A673 (cell line): ENCODE results near the gene CHTOP. TPM values are rescaled to one million over a fixed set of nuclear protein-coding genes. Genes with fewer than 3 reads are reported as not detected.

ENCODE experiments used
- BruUV-seq: library from RNA; stranded (reverse); fragments of 400-500 nt; replicated peaks from 2 replicates; lab custom pipeline; 2021; lab: Mats Ljungman, UMichigan
- CTCF ChIA-PET: fragments of 300-600 bp; sonication (Branson Sonifier 250); formaldehyde crosslinking; loops from one replicate; lab custom pipeline; 2022; ENCODE audit warnings: antibody characterized with exemption; lab: Charles Lee
- POLR2A ChIA-PET: fragments of 300-600 bp; sonication (Branson Sonifier 250); formaldehyde crosslinking; loops from one replicate; lab custom pipeline; 2022; ENCODE audit warnings: antibody characterized with exemption; ENCODE audit not compliant: low non-redundant PET; lab: Charles Lee
- DNase-seq: peaks from one replicate; pipeline ENCODE4 v3.0.0-alpha.2; 2015; ENCODE audit warnings: low spot score
- H3K27ac ChIP-seq: fragments of 200-600 bp; sonication (generic); 2 replicates; pipeline ENCODE4 v1.5.1; 2016; ENCODE audit warnings: mixed run types, low read depth, mild to moderate bottlenecking, mixed read lengths, antibody characterized with exemption, low read length; ENCODE audit not compliant: poor library complexity, severe bottlenecking
- H3K27me3 ChIP-seq: fragments of 200-600 bp; sonication (generic); replicated peaks from 2 replicates; pipeline ENCODE4 v1.6.1; 2017; ENCODE audit warnings: mixed run types, low read depth, mild to moderate bottlenecking, mixed read lengths, antibody characterized with exemption, low read length; ENCODE audit not compliant: insufficient read depth, poor library complexity
- H3K36me3 ChIP-seq: fragments of 200-600 bp; sonication (generic); 2 replicates; pipeline ENCODE4 v1.6.1; 2016; ENCODE audit warnings: mixed run types, mild to moderate bottlenecking, mixed read lengths, antibody characterized with exemption, low read length; ENCODE audit not compliant: insufficient read depth, poor library complexity, severe bottlenecking
- H3K4me1 ChIP-seq: fragments of 200-600 bp; sonication (generic); 2 replicates; pipeline ENCODE4 v1.6.1; 2017; ENCODE audit warnings: mixed run types, mild to moderate bottlenecking, mixed read lengths, antibody characterized with exemption, low read length; ENCODE audit not compliant: insufficient read depth, poor library complexity, severe bottlenecking
- H3K4me3 ChIP-seq: fragments of 200-600 bp; sonication (generic); 2 replicates; pipeline ENCODE4 v1.5.1; 2016; ENCODE audit warnings: low read depth, mixed run types, mild to moderate bottlenecking, mixed read lengths, low read length; ENCODE audit not compliant: poor library complexity, severe bottlenecking
- H3K9me3 ChIP-seq: fragments of 200-600 bp; sonication (generic); 2 replicates; pipeline ENCODE4 v1.6.1; 2016; ENCODE audit warnings: mixed run types, low read depth, mild to moderate bottlenecking, mixed read lengths, antibody characterized with exemption, low read length; ENCODE audit not compliant: poor library complexity, severe bottlenecking
- EZH2 ChIP-seq: fragments of 200-600 bp; sonication (generic); IDR thresholded peaks from 2 replicates; pipeline ENCODE4 v1.6.1; 2017; ENCODE audit warnings: borderline replicate concordance, low read depth, mild to moderate bottlenecking, mixed read lengths, antibody characterized with exemption, low read length; ENCODE audit not compliant: poor library complexity, severe bottlenecking
- intact Hi-C: fragments of 100-400 bp; cut with micrococcal nuclease; formaldehyde crosslinking; loops from one replicate; pipeline ENCODE4 v1.10.0; 2022; ENCODE audit not compliant: unreplicated experiment
- total RNA-seq: library from RNA; stranded (reverse); gene quantifications from 2 replicates; pipeline ENCODE4 v1.2.3, GENCODE V29; 2021
- TF ChIP-seq, protein P1 (sequence below): fragments of 300-800, 200-600 bp; sonication (generic); conservative IDR thresholded peaks from 2 replicates; pipeline ENCODE4 v1.5.1; 2017; ENCODE audit warnings: low read depth, mild to moderate bottlenecking, antibody characterized with exemption, low read length, moderate library complexity, mixed read lengths

The CHTOP gene
- total RNA-seq, 1 experiment from 2014 or later, result 101 TPM

GRCh38 chr1:153683854-153684253 lies 50.0 kb downstream of the CHTOP start:
- Histone ChIP-seq H3K36me3 (no peaks in the 10 kb centered on the region), H3K27ac (no peak overlapping the region), H3K27me3 (peaks cover 29% of the 10 kb centered on the region), H3K4me1 (peaks cover 12% of the 10 kb centered on the region), H3K4me3 (no peak overlapping the region), H3K9me3 (no peaks in the 10 kb centered on the region)
- CTCF ChIA-PET, result no interaction called here
- POLR2A ChIA-PET, result no interaction called here
- no TSS peak for BruUV-seq
- no peak for DNase-seq
- intact Hi-C loops, result no loop called here
- no peak for TF ChIP-seq EZH2
- TF ChIP-seq, protein P1, sequence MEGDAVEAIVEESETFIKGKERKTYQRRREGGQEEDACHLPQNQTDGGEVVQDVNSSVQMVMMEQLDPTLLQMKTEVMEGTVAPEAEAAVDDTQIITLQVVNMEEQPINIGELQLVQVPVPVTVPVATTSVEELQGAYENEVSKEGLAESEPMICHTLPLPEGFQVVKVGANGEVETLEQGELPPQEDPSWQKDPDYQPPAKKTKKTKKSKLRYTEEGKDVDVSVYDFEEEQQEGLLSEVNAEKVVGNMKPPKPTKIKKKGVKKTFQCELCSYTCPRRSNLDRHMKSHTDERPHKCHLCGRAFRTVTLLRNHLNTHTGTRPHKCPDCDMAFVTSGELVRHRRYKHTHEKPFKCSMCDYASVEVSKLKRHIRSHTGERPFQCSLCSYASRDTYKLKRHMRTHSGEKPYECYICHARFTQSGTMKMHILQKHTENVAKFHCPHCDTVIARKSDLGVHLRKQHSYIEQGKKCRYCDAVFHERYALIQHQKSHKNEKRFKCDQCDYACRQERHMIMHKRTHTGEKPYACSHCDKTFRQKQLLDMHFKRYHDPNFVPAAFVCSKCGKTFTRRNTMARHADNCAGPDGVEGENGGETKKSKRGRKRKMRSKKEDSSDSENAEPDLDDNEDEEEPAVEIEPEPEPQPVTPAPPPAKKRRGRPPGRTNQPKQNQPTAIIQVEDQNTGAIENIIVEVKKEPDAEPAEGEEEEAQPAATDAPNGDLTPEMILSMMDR, result no peak

GRCh38 chr1:153684892-153685291 lies 51.0 kb downstream of the CHTOP start:
- ChIA-PET CTCF (no interaction called here), POLR2A (no interaction called here)
- TF ChIP-seq EZH2, result no peak
- TF ChIP-seq, protein P1, result no peak
- Histone ChIP-seq H3K4me3 (no peak overlapping the region), H3K27me3 (peaks cover 18% of the 10 kb centered on the region), H3K9me3 (no peaks in the 10 kb centered on the region), H3K4me1 (peaks cover 2% of the 10 kb centered on the region), H3K27ac (no peak overlapping the region), H3K36me3 (no peaks in the 10 kb centered on the region)
- no TSS peak for BruUV-seq
- intact Hi-C loops, result no loop called here
- no peak for DNase-seq

- Histone ChIP-seq H3K27me3 (peaks cover 10% of the 10 kb centered on the region), H3K4me1 (no peaks in the 10 kb centered on the region), H3K27ac (no peak overlapping the region), H3K9me3 (no peaks in the 10 kb centered on the region), H3K36me3 (no peaks in the 10 kb centered on the region), H3K4me3 (no peak overlapping the region)
- intact Hi-C loops, result no loop called here
- CTCF ChIA-PET, result no interaction called here
- DNase-seq, result no peak
- POLR2A ChIA-PET, result no interaction called here
- TF ChIP-seq EZH2, result no peak
- no TSS peak for BruUV-seq
Measured at GRCh38 chr1:153685544-153686340, 51.9 kb downstream of the CHTOP start.
